Adrenal gland (tissue), 12 donors: Measurements from ENCODE around the gene PLOD3. TPM values are rescaled to one million over a fixed set of nuclear protein-coding genes. Genes with fewer than 3 reads are reported as not detected.

ENCODE experiments used
- DNase-seq, 7 donors: peaks; one replicate each; pipeline ENCODE4 v3.0.0-alpha.2; 2019 to 2020
- H3K27ac ChIP-seq, 5 donors: fragments of 200-600 bp; sonication (generic) in 4 of 5; 1 replicate in 3 of 5; 2 replicates in 2 of 5; pipeline versions ENCODE4 v1.5.1 to v1.8.0; 2016 to 2020; ENCODE audit warnings: mild to moderate bottlenecking in 1 of 5
- H3K27me3 ChIP-seq: fragments of 200-600 bp; 2 replicates; pipeline ENCODE4 v1.8.0; 2021
- H3K36me3 ChIP-seq, 2 donors: fragments of 200-600 bp; replicated peaks in 1 of 2; 1 replicate in 1 of 2; 2 replicates in 1 of 2; pipeline versions ENCODE4 v1.5.1 to v1.8.0; 2018 to 2022
- H3K4me1 ChIP-seq, 2 donors: fragments of 200-600 bp; replicated peaks in 1 of 2; 1 replicate in 1 of 2; 2 replicates in 1 of 2; pipeline versions ENCODE4 v1.5.1 to v1.8.0; 2018 to 2021
- H3K4me3 ChIP-seq, 4 donors: fragments of 200-600 bp; sonication (generic) in 3 of 4; one replicate each; pipeline ENCODE4 v1.5.1; 2016 to 2018
- H3K9me3 ChIP-seq, 3 donors: fragments of 200-600 bp; sonication (generic) in 1 of 3; replicated peaks in 1 of 3; 1 replicate in 2 of 3; 2 replicates in 1 of 3; pipeline versions ENCODE4 v1.5.1 to v1.8.0; 2016 to 2021
- POLR2A ChIP-seq, 2 donors: fragments of 450-650 bp; IDR thresholded peaks; one replicate each; pipeline ENCODE4 v1.6.1; 2017; ENCODE audit warnings: antibody characterized with exemption in 2 of 2, mild to moderate bottlenecking in 2 of 2, moderate library complexity in 1 of 2
- WGBS, 4 donors: extraction: QIAGEN DNeasy Blood & Tissue Kit in 2 of 4; methylation state at CpG; one replicate each; pipeline versions ENCODE4 v1.1.5 to v1.1.7; 2013 to 2017; 5-methylcytosine and 5-hydroxymethylcytosine counted together
- intact Hi-C, 2 donors: fragments of 100-400 bp; cut with DNase I; formaldehyde crosslinking; loops; one replicate each; pipeline versions ENCODE4 v1.14.1 to v1.15.0; 2022 to 2023
- polyA plus RNA-seq, 3 donors: library from polyadenylated mRNA; stranded (reverse); fragments of 200-250 nt in 2 of 3; fragments of 350-450 nt in 1 of 3; fragmentation: Illumina TruSeq in 1 of 3; extraction: RNeasy Lipid Tissue Mini Kit (QIAGEN cat#74804) in 1 of 3; gene quantifications; one replicate each; pipeline ENCODE4 v1.2.3, GENCODE V29; 2013 to 2014
- total RNA-seq, 9 donors: library from RNA; depleted of rRNA in 4 of 9; stranded (reverse); fragments of >200 nt in 4 of 9; fragments of 120-200 nt in 1 of 9; fragmentation: NEBNext Ultra II Directional in 1 of 9; extraction: Animal tissue kit (Norgen Biotek cat#: 25700) in 1 of 9; gene quantifications; one replicate each; pipeline versions ENCODE4 v1.1.0 to v1.2.4, GENCODE V29; 2013 to 2023
- TF ChIP-seq, protein P1 (sequence below), 6 experiments: fragments of 450-650 bp in 4 of 6; fragments of 200-600 bp in 2 of 6; sonication (generic) in 1 of 6; IDR thresholded peaks; 1 replicate in 5 of 6; 2 replicates in 1 of 6; pipeline versions ENCODE4 v1.5.1 to v1.8.0; 2016 to 2021; ENCODE audit warnings: antibody characterized with exemption in 6 of 6, mild to moderate bottlenecking in 2 of 6, moderate library complexity in 1 of 6
- donor health status: healthy with polysubstance abuse.
- donor health status: Bipolar disorder and iron deficiency.
- donor health status: DM: yes; HTN: yes; CAD: no.
- donor health status: DM: no; HTN: no; CAD: no.
- donor health status: DM: no; HTN: no; CAD: no.
- donor health status: DM: yes; HTN: yes; CAD: no.

The PLOD3 gene
- total and polyA plus RNA-seq, 12 donors = 24.1 to 62.2 (median 51.4) TPM

DNA sequence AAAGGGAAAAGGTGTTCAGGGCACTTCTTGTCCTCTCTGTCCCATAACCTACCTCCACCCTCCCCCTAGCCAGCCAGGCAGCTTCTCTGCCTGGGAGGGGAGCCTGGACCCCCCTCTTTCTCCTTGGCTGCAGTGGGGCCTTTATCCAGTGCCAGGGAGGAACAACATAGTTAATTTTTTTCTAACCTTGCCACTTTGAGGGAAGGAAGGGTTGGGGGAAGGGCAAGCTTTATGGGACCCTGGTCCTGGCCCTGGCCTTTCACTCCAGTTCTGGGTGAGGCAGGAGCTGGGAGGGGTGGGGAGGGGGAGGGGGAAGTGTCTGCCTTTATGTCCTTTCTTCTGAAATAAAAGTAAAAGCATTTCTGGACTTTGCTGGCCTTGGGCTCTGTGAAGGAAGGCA lies 56.5 kb downstream of the PLOD3 start:
- Histone ChIP-seq H3K4me3 (no peak overlapping the region), H3K27ac (peak overlapping the region in 2 of 5 donors; percentile 56 to 74), H3K9me3 (no peaks in the 10 kb centered on the region), H3K36me3 (peaks cover 0 to 20% of the 10 kb centered on the region in 2 donors), H3K27me3 (peaks cover 13% of the 10 kb centered on the region), H3K4me1 (peaks cover 12 to 30% of the 10 kb centered on the region in 2 donors)
- TF ChIP-seq POLR2A (IDR thresholded peaks at IDR 0.05) = no peak
- TF ChIP-seq, protein P1, sequence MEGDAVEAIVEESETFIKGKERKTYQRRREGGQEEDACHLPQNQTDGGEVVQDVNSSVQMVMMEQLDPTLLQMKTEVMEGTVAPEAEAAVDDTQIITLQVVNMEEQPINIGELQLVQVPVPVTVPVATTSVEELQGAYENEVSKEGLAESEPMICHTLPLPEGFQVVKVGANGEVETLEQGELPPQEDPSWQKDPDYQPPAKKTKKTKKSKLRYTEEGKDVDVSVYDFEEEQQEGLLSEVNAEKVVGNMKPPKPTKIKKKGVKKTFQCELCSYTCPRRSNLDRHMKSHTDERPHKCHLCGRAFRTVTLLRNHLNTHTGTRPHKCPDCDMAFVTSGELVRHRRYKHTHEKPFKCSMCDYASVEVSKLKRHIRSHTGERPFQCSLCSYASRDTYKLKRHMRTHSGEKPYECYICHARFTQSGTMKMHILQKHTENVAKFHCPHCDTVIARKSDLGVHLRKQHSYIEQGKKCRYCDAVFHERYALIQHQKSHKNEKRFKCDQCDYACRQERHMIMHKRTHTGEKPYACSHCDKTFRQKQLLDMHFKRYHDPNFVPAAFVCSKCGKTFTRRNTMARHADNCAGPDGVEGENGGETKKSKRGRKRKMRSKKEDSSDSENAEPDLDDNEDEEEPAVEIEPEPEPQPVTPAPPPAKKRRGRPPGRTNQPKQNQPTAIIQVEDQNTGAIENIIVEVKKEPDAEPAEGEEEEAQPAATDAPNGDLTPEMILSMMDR (IDR thresholded peaks at IDR 0.05) = no peak
- no peak for DNase-seq
- intact Hi-C loops = loop anchor here in 1 of 2 donors (10.0 kb wide), 1 partner anchor 266 kb away; the partner anchor contains the start of gene ACHE

DNA sequence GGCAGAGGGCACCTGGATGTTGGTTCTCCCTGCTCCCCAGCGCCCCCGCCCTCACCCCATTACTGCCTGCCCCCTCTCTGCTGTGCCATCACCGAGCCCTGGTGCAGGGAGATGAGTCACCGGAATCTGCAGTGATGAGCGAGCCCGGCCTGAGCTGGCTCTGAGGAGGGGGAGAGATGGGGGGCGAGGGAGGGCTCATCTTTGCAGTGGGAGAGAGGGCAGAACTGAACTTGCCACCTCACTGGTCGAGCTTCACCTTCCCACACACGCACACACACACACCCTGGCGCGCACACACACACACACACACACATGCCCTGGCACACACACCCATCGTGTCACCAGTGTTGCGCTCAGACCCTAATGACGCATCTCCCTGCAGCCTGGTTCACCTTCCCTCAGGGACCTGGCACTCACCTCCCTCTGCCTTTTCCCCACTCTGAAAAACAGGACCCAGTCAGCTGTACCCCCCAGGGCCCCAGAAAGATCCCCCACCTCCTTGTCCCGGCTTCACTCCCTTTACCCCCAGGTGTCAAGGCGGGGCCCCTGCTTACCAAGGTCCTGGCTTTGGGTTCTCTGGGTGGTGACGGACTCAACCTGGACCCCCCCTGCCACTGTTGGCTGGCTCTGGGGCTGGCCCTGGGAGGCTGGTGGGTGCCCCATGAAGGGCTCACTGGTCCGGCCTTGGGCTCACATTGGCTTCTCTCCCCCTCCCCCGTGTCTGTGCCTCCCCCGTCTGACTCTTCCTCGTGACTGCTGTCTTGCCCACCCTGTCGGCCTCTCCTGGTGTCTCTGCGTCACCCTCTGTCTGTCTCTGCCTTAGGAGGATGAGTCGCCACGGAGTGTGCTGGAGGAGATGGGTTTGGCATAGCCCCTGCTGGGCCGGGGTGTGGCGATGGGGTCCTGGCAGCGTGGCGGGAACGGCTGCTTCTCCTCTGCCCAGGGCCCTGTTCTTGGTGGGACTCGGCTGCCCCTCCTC lies 57.4 kb downstream of the PLOD3 start:
- Histone ChIP-seq H3K4me1 (peaks cover 10 to 31% of the 10 kb centered on the region in 2 donors), H3K27ac (peak overlapping the region in 2 of 5 donors; percentile 56 to 74), H3K36me3 (peaks cover 0 to 20% of the 10 kb centered on the region in 2 donors), H3K4me3 (no peak overlapping the region), H3K9me3 (no peaks in the 10 kb centered on the region), H3K27me3 (peaks cover 11% of the 10 kb centered on the region)
- DNase-seq = peak in 4 of 7 donors; percentile 43 to 74 (median 52)
- 53 to 84% (median 76%) methylated on average over 18 to 31 of the region's 31 CpGs for WGBS, 4 donors
- intact Hi-C loops = loop anchor here in 1 of 2 donors (10.0 kb wide), 1 partner anchor 265 kb away; the partner anchor contains the start of gene ACHE
- TF ChIP-seq, protein P1 (IDR thresholded peaks at IDR 0.05) = no peak
- no peak for TF ChIP-seq POLR2A (IDR thresholded peaks at IDR 0.05)

DNA sequence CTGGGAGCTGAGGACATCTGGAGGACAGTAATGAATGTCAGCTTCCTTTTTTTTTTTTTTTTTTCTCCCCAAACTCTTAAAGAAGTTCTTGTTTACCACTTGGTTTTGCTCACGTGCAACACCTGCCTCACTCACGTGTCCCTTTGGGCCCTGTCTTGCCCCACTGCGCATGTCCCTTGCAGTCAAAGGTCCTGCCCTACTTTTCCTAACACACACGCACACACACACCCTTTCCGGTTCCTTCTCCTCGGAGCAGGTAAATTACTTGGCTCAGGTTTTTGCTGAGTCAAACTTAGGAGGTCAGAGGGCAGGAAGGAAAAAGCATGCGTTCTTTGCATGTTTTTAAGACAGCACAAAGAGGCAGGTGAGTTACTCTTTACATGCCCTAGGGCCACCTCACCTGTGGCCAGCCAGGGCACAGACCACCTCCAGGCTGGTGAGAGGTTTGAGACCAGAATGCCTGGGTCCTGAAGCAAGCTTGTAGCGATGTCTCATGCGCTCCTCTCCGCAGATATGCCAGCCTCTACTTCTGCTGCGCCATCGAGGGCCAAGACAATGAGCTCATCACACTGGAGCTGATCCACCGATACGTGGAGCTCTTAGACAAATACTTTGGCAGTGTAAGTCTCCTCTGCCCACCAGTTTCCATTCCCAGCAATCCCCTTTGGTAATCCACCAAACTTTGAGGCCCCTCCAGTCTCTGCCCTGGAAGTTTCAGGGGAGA lies 60.4 kb downstream of the PLOD3 start:
- Histone ChIP-seq H3K9me3 (no peaks in the 10 kb centered on the region), H3K27ac (no peak overlapping the region), H3K36me3 (peaks cover 0 to 20% of the 10 kb centered on the region in 2 donors), H3K4me1 (peaks cover 0 to 10% of the 10 kb centered on the region in 2 donors), H3K4me3 (no peak overlapping the region), H3K27me3 (no peaks in the 10 kb centered on the region)
- DNase-seq = no peak
- WGBS, 4 donors = 87 to 92% (median 92%) methylated on average over 11 to 14 of the region's 14 CpGs
- intact Hi-C loops = no loop called here
- TF ChIP-seq POLR2A (IDR thresholded peaks at IDR 0.05) = no peak
- TF ChIP-seq, protein P1 (IDR thresholded peaks at IDR 0.05) = no peak

DNA sequence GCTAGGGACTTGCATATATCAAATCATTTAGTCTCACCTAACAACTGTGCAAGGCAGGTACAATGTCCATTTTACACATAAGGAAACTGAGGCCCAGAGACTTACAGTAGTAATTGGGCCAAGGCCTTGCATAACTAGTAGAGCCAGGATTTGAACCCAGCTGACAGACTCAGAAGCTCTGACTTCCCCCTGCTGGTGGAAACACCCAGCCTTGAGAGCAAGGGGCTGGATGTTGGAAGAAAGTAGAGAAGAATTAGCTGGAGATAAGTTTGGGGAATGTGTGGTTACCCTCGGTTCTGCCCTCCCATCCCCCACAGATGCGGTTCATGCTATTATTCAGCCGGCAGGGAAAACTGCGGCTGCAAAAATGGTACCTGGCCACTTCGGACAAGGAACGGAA lies 61.1 kb downstream of the PLOD3 start:
- no peak for DNase-seq
- no peak overlapping the region for H3K27ac ChIP-seq
- H3K4me3 ChIP-seq = no peak overlapping the region
- intact Hi-C loops = no loop called here
- no peak for TF ChIP-seq POLR2A (IDR thresholded peaks at IDR 0.05)
- TF ChIP-seq, protein P1 (IDR thresholded peaks at IDR 0.05) = no peak
- 80 to 87% (median 85%) methylated on average over 6 of the region's 6 CpGs for WGBS, 4 donors
- H3K9me3 ChIP-seq = no peaks in the 10 kb centered on the region
- no peaks in the 10 kb centered on the region for H3K27me3 ChIP-seq
- H3K4me1 ChIP-seq = peaks cover 0 to 10% of the 10 kb centered on the region in 2 donors
- H3K36me3 ChIP-seq = peaks cover 0 to 20% of the 10 kb centered on the region in 2 donors
